ENCODE measurements around the gene GNAL.

GNAL gene

DNA sequence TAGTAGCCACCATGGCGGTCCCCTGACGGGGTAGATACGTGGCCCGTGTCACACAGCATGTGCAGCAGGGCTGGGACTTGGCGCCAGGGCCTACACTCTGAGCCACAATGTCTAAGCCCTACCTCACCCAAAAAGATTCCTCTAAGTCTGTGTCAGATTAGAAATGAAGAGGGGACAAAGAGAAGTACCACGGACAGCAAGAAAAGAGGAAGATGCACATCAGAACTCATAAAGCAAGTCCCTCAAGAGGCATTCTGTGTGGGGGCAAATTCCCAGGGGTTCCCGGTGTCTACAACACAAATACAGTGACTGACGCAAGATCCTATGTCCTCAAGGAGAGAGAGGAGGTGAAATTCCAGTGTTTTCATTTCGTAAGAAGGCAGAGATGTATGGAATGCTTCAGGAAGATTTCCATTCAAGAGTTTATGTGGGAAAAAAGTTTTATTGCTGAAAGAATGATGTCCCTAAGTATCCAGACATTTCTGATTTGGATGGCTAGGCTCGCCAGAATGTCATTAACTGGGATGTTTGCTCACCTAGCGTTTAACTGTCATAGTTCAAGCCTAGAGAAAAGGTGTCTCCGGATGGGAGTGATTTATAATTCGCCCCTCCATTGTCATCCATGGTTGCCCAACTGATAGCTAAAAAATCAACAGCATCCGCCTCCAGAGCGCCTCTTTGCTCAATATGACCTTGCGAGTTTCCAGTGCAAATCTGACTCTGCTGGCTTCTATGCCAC lies 86.5 kb downstream of the GNAL start:
- H3K36me3 ChIP-seq (ENCODE audit: control insufficient read depth, insufficient read depth, low read length): no peaks in the 10 kb centered on the region
- H3K9ac ChIP-seq: no peak overlapping the region
- H3K27ac ChIP-seq: no peak overlapping the region
- H3K4me2 ChIP-seq (ENCODE audit: low read length): no peak overlapping the region
- H3K4me3 ChIP-seq (ENCODE audit: low read depth, low read length): no peak overlapping the region
- H3K9me3 ChIP-seq (ENCODE audit: control insufficient read depth, low read length): no peaks in the 10 kb centered on the region
- no peak overlapping the region for H2AFZ ChIP-seq
- H3K79me2 ChIP-seq: no peaks in the 10 kb centered on the region
- H3K27me3 ChIP-seq (ENCODE audit: control insufficient read depth, insufficient read depth, low read length): no peaks in the 10 kb centered on the region
- TF ChIP-seq, protein P1, sequence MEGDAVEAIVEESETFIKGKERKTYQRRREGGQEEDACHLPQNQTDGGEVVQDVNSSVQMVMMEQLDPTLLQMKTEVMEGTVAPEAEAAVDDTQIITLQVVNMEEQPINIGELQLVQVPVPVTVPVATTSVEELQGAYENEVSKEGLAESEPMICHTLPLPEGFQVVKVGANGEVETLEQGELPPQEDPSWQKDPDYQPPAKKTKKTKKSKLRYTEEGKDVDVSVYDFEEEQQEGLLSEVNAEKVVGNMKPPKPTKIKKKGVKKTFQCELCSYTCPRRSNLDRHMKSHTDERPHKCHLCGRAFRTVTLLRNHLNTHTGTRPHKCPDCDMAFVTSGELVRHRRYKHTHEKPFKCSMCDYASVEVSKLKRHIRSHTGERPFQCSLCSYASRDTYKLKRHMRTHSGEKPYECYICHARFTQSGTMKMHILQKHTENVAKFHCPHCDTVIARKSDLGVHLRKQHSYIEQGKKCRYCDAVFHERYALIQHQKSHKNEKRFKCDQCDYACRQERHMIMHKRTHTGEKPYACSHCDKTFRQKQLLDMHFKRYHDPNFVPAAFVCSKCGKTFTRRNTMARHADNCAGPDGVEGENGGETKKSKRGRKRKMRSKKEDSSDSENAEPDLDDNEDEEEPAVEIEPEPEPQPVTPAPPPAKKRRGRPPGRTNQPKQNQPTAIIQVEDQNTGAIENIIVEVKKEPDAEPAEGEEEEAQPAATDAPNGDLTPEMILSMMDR (IDR thresholded peaks at IDR 0.05): no peak
- no peaks in the 10 kb centered on the region for H3K4me1 ChIP-seq

DNA sequence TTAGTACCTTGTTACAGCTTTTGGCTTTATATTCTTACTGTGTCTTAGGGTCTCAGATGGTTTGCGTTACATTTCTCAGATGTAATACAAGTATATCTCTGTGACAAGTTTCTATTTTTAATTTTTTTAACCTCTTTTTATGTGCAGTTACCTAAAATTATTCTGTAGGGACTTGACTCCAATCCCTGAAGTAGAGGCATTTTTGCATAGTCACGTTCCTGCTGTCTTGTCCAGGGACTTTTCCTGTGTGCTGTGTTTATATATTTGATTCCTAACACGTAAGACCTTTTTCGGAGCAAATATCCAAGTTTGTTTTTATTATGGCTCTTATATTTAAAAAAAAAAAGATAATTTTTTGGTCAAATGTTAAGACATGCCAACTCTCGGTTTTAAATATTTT lies 91.0 kb downstream of the GNAL start:
- no peaks in the 10 kb centered on the region for H3K79me2 ChIP-seq
- no peak overlapping the region for H3K27ac ChIP-seq
- H3K9me3 ChIP-seq (ENCODE audit: control insufficient read depth, low read length): no peaks in the 10 kb centered on the region
- no peak overlapping the region for H3K4me2 ChIP-seq (ENCODE audit: low read length)
- TF ChIP-seq, protein P1 (IDR thresholded peaks at IDR 0.05): no peak
- H3K4me3 ChIP-seq (ENCODE audit: low read depth, low read length): no peak overlapping the region
- no peaks in the 10 kb centered on the region for H3K36me3 ChIP-seq (ENCODE audit: control insufficient read depth, insufficient read depth, low read length)
- H3K9ac ChIP-seq: no peak overlapping the region
- no peaks in the 10 kb centered on the region for H3K4me1 ChIP-seq
- H3K27me3 ChIP-seq (ENCODE audit: control insufficient read depth, insufficient read depth, low read length): no peaks in the 10 kb centered on the region
- no peak overlapping the region for H2AFZ ChIP-seq

DNA sequence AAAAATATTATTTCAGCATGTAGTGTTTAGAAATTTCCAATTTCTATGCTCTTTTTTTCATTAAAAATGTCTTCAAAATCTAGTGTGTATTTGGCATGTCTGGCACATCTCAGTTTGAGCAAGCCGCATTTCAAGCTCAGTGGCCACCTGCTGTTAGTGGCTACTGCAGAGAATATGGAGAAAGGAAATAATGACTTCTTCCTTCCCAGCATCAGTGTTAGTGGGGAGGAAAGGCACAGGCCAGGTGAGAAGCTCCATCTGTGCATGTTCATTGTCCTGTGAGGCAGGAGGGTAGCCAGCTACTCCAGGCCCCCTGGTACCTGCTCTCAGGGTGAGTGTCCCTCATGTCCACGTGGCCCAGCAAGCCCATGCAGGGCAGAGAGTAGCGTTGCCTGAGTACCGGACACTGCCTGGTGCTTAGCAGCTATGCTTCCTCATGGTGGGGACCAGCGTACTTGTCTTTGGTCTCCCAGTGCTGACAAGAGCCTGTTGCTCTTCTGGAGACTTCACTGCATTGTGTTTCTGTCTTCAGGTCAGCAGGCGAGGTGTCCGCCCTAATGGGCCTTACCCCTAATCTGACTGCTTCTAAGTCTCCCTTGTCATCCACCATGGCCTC lies 94.8 kb downstream of the GNAL start:
- no peak overlapping the region for H3K27ac ChIP-seq

DNA sequence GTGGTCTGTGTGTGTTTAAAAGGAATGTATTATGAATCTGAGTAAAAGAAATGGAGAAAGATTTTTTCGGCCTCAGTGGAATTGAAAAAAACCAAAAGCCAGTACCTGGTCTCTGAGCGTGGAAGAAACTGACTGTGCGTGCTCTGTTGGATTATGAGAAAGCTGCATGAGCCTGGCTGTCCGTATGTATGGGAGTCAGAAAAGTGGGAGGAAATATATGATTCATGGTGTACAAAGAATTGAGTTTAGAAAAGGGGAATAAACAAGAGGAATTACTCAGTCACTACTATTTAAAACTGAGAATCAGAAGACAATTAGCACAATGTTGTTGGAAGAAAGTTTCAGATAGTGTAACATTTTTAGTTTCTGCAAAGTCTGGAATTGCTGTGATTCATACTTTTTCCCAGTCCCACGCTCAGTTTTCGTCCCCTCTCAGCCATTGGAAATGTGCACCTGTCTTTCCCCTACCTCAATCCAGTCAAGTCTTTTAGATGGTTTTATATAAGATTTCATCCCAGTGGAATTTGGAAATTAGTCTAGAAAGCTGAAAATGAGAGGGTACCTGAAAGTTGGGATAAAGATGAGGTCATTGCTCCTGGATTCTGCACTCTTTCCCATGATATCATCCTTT lies 95.7 kb downstream of the GNAL start:
- H3K79me2 ChIP-seq: no peaks in the 10 kb centered on the region
- TF ChIP-seq, protein P1 (IDR thresholded peaks at IDR 0.05): no peak

More for the DNA sequence above, 94.8 kb downstream of the GNAL start:
- H3K9me3 ChIP-seq (ENCODE audit: control insufficient read depth, low read length): no peaks in the 10 kb centered on the region
- TF ChIP-seq, protein P1 (IDR thresholded peaks at IDR 0.05): no peak
- no peaks in the 10 kb centered on the region for H3K79me2 ChIP-seq
- H3K9ac ChIP-seq: no peak overlapping the region
- H3K36me3 ChIP-seq (ENCODE audit: control insufficient read depth, insufficient read depth, low read length): no peaks in the 10 kb centered on the region
- no peak overlapping the region for H3K4me3 ChIP-seq (ENCODE audit: low read depth, low read length)
- no peak overlapping the region for H2AFZ ChIP-seq
- no peaks in the 10 kb centered on the region for H3K4me1 ChIP-seq
- no peaks in the 10 kb centered on the region for H3K27me3 ChIP-seq (ENCODE audit: control insufficient read depth, insufficient read depth, low read length)
- H3K4me2 ChIP-seq (ENCODE audit: low read length): no peak overlapping the region

More for the DNA sequence above, 95.7 kb downstream of the GNAL start:
- H3K4me2 ChIP-seq (ENCODE audit: low read length): no peak overlapping the region
- no peak overlapping the region for H2AFZ ChIP-seq
- no peak overlapping the region for H3K27ac ChIP-seq
- no peaks in the 10 kb centered on the region for H3K4me1 ChIP-seq
- no peaks in the 10 kb centered on the region for H3K36me3 ChIP-seq (ENCODE audit: control insufficient read depth, insufficient read depth, low read length)
- no peak overlapping the region for H3K9ac ChIP-seq
- H3K27me3 ChIP-seq (ENCODE audit: control insufficient read depth, insufficient read depth, low read length): no peaks in the 10 kb centered on the region
- H3K4me3 ChIP-seq (ENCODE audit: low read depth, low read length): no peak overlapping the region
- no peaks in the 10 kb centered on the region for H3K9me3 ChIP-seq (ENCODE audit: control insufficient read depth, low read length)
